Measurements from ENCODE around the gene QSOX2. TPM values are rescaled to one million over a fixed set of nuclear protein-coding genes. Genes with fewer than 3 reads are reported as not detected.

QSOX2 gene
- total RNA-seq, 1 donor from 2014 or later = 15.5 TPM

DNA sequence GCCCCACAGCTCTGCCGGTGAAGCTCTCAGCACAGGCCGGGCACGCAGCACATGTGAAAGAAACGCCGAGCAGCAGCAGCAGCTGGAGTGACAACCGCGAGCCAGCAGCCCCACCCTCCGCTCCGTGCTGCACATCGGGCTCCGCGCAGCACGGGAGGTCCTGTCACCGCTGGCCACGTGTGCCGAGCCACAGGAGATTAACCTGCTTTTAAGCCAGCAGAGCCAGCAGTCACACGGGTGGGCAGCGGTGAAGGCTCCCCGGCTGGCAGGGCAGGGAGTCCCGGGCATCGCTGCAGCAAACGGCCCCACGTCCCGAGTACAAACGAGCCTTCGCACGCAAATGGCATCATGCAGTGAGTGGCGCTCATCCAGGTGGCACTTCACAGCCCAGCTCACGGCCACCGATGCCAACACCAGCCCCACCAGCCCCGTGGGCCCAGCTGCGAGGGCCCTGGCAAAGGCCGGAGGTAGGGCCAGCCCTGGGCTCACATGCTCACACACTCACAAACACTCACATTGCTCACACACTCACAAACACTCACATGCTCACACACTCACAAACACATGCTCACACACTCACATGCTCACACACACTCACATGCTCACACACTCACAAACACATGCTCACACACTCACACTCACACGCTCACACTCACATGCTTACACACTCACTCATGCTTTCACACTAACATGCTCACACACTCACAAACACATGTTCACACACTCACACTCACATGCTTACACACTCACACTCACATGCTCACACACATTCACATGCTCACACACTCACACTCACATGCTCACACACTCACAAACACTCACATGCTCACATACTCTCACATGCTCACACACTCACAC is 47.2 kb upstream of the QSOX2 start:
- no peaks in the 10 kb centered on the region for H3K4me1 Mint-ChIP-seq (ENCODE audit: unreplicated experiment)
- no peak for DNase-seq (ENCODE audit: extremely low spot score, unreplicated experiment)
- no peaks in the 10 kb centered on the region for H3K36me3 Mint-ChIP-seq (ENCODE audit: unreplicated experiment)
- no peak overlapping the region for H3K4me3 Mint-ChIP-seq (ENCODE audit: unreplicated experiment)
- H3K27ac Mint-ChIP-seq (ENCODE audit: unreplicated experiment) = no peak overlapping the region
- TF ChIP-seq, protein P1, sequence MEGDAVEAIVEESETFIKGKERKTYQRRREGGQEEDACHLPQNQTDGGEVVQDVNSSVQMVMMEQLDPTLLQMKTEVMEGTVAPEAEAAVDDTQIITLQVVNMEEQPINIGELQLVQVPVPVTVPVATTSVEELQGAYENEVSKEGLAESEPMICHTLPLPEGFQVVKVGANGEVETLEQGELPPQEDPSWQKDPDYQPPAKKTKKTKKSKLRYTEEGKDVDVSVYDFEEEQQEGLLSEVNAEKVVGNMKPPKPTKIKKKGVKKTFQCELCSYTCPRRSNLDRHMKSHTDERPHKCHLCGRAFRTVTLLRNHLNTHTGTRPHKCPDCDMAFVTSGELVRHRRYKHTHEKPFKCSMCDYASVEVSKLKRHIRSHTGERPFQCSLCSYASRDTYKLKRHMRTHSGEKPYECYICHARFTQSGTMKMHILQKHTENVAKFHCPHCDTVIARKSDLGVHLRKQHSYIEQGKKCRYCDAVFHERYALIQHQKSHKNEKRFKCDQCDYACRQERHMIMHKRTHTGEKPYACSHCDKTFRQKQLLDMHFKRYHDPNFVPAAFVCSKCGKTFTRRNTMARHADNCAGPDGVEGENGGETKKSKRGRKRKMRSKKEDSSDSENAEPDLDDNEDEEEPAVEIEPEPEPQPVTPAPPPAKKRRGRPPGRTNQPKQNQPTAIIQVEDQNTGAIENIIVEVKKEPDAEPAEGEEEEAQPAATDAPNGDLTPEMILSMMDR (IDR thresholded peaks at IDR 0.05) = no peak
- H3K9me3 Mint-ChIP-seq (ENCODE audit: unreplicated experiment) = no peaks in the 10 kb centered on the region
- H3K27me3 Mint-ChIP-seq (ENCODE audit: unreplicated experiment) = no peaks in the 10 kb centered on the region

DNA sequence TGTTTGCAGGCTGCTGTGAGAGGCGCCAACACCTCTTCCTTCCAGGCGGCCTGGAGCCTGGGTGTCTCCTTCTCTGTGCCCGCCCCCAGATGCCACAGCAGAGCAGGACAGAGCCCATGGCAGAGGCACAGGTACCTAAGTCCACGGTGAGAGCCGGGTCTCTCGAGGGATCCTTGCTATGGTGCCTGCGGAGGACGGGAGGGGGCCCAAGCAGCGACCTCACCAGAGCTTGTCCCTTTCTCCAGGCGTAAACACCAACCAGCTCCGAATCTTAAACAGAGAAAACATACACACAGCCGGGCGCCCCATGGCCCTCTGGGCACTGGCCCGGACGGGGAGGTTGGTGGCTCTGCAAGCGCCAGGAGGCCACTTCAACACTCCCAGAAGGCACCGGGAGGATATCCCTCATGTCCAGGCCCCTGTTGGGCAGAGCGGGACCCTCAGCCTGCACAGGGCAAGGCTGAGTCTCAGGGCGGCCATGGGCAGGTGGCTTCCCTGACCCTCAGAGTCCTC is 46.5 kb upstream of the QSOX2 start:
- Mint-ChIP-seq H3K4me3 (ENCODE audit: unreplicated experiment) (no peak overlapping the region), H3K27ac (ENCODE audit: unreplicated experiment) (no peak overlapping the region), H3K27me3 (ENCODE audit: unreplicated experiment) (peaks cover 7% of the 10 kb centered on the region), H3K4me1 (ENCODE audit: unreplicated experiment) (no peaks in the 10 kb centered on the region), H3K36me3 (ENCODE audit: unreplicated experiment) (peaks cover 2% of the 10 kb centered on the region), H3K9me3 (ENCODE audit: unreplicated experiment) (no peaks in the 10 kb centered on the region)
- DNase-seq (ENCODE audit: extremely low spot score, unreplicated experiment) = no peak
- TF ChIP-seq, protein P1 (IDR thresholded peaks at IDR 0.05) = no peak

DNA sequence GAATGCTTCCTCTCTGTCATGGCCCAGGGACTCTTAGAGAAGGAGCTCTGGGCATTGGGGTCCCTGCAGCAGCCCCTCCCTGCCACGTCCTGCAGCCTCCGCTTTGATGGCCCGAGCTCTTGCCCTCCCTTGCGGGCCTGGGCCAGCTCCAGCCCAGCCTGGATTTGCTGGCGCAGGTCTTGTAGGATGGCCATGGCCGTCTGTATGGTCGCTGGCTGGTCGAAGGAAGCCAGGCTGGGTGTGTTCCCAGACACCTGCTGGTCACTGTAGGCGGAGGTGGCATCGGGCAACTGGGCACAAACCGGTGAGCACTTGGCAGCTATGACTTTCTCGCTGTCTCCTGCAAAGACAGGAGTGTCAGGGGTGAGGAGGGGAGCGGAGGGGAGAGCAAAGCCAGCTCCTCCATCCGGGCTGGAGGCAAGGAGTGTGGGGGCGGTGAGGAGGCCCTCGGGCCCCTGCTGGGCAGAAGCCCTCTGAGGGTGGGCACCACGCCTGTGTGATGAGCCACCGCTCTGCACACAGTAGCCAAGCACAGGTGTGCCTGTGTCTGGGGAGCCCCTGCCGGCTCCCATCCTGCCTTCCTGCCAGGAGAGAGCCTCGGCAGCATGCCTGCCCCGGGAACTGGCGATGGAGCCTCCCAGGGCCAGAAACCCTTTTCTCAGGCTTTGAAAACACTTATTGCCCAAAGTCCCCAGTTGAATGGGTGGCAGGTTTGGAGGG is 45.9 kb upstream of the QSOX2 start:
- DNase-seq (ENCODE audit: extremely low spot score, unreplicated experiment) = no peak
- Mint-ChIP-seq H3K9me3 (ENCODE audit: unreplicated experiment) (no peaks in the 10 kb centered on the region), H3K4me3 (ENCODE audit: unreplicated experiment) (no peak overlapping the region), H3K4me1 (ENCODE audit: unreplicated experiment) (no peaks in the 10 kb centered on the region), H3K27me3 (ENCODE audit: unreplicated experiment) (peaks cover 12% of the 10 kb centered on the region), H3K27ac (ENCODE audit: unreplicated experiment) (no peak overlapping the region), H3K36me3 (ENCODE audit: unreplicated experiment) (peaks cover 2% of the 10 kb centered on the region)
- TF ChIP-seq, protein P1 (IDR thresholded peaks at IDR 0.05) = no peak

DNA sequence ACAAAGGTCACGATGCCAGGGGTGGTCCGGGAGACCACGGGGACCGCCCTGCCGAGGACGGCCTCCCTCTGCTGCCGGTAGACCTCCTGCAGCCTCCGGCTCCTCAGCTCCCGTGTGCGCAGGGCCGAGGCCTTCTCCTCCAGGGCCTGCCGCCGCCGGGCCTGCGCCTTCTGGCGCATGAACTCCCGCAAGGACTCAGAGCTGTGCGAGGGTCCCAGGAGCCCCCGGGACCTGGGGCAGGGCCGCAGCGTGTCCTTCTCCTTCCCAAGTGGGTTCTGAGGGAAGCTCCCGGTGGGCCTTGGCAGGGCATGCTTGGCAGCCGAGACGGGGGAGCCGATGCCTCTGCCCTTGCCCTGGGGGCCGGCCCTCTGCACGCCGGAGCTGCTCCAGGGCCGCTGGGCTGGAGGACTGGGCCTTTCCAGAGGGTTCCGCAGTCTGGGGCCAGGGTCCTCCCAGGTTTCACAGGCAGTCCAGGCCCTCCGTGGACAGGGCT is 44.9 kb upstream of the QSOX2 start:
- H3K4me1 Mint-ChIP-seq (ENCODE audit: unreplicated experiment) = no peaks in the 10 kb centered on the region
- peaks cover 2% of the 10 kb centered on the region for H3K36me3 Mint-ChIP-seq (ENCODE audit: unreplicated experiment)
- DNase-seq (ENCODE audit: extremely low spot score, unreplicated experiment) = no peak
- no peaks in the 10 kb centered on the region for H3K9me3 Mint-ChIP-seq (ENCODE audit: unreplicated experiment)
- H3K27ac Mint-ChIP-seq (ENCODE audit: unreplicated experiment) = no peak overlapping the region
- peaks cover 13% of the 10 kb centered on the region for H3K27me3 Mint-ChIP-seq (ENCODE audit: unreplicated experiment)
- TF ChIP-seq, protein P1 (IDR thresholded peaks at IDR 0.05) = no peak
- no peak overlapping the region for H3K4me3 Mint-ChIP-seq (ENCODE audit: unreplicated experiment)

All from osteocyte (in vitro differentiated cells).